Tibial nerve (tissue), 4 donors: ENCODE results near the gene GTF3C4.

Source experiments
- CTCF ChIP-seq, 5 experiments: fragments of 200-600 bp in 3 of 5; fragments of 450-650 bp in 2 of 5; sonication (generic) in 3 of 5; IDR thresholded peaks; one replicate each; pipeline ENCODE4 v1.5.1; 2016 to 2019; ENCODE audit warnings: antibody characterized with exemption in 5 of 5, mild to moderate bottlenecking in 3 of 5, moderate library complexity in 2 of 5
- EP300 ChIP-seq, 2 donors: sonication (generic); formaldehyde crosslinking; IDR thresholded peaks; one replicate each; pipeline ENCODE4 v1.6.1; 2017; ENCODE audit warnings: antibody characterized with exemption in 2 of 2, mild to moderate bottlenecking in 1 of 2
- POLR2A ChIP-seq, 2 donors: fragments of 450-650 bp; IDR thresholded peaks; one replicate each; pipeline ENCODE4 v1.6.1; 2017; ENCODE audit warnings: antibody characterized with exemption in 2 of 2, mild to moderate bottlenecking in 2 of 2, moderate library complexity in 2 of 2

GRCh38 chr9:132662152-132662945, 7.9 kb upstream of the GTF3C4 start:
- no peak for TF ChIP-seq CTCF (IDR thresholded peaks at IDR 0.05)
- TF ChIP-seq EP300 (IDR thresholded peaks at IDR 0.05): no peak
- no peak for TF ChIP-seq POLR2A (IDR thresholded peaks at IDR 0.05)
